Loucy (cell line): ENCODE results near the gene BNC1.

Experiments
- EZH2phosphoT487 ChIP-seq: fragments of 200-600 bp; IDR thresholded peaks from 2 replicates; pipeline ENCODE4 v1.6.1; 2018; ENCODE audit warnings: antibody characterized with exemption, mild to moderate bottlenecking, moderate library complexity, borderline replicate concordance
- TF ChIP-seq, protein P1 (sequence below): fragments of 200-600 bp; sonication (generic); conservative IDR thresholded peaks from 2 replicates; pipeline ENCODE4 v1.5.1; 2014; ENCODE audit warnings: mild to moderate bottlenecking, antibody characterized with exemption, low read length

- TF ChIP-seq, protein P1, sequence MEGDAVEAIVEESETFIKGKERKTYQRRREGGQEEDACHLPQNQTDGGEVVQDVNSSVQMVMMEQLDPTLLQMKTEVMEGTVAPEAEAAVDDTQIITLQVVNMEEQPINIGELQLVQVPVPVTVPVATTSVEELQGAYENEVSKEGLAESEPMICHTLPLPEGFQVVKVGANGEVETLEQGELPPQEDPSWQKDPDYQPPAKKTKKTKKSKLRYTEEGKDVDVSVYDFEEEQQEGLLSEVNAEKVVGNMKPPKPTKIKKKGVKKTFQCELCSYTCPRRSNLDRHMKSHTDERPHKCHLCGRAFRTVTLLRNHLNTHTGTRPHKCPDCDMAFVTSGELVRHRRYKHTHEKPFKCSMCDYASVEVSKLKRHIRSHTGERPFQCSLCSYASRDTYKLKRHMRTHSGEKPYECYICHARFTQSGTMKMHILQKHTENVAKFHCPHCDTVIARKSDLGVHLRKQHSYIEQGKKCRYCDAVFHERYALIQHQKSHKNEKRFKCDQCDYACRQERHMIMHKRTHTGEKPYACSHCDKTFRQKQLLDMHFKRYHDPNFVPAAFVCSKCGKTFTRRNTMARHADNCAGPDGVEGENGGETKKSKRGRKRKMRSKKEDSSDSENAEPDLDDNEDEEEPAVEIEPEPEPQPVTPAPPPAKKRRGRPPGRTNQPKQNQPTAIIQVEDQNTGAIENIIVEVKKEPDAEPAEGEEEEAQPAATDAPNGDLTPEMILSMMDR = peak; percentile 95
- no peak for TF ChIP-seq EZH2phosphoT487
Measured at GRCh38 chr15:83248151-83249029, 36.1 kb downstream of the BNC1 start.
